Measurements from ENCODE around the gene LRTM1. TPM values are rescaled to one million over a fixed set of nuclear protein-coding genes. Genes with fewer than 3 reads are reported as not detected.

LRTM1 gene
- total and polyA plus RNA-seq, 2 donors (not counting 3 experiments of a cell fraction or from before 2014, with no cell fraction given), result not detected

- TF ChIP-seq CTCF (IDR thresholded peaks at IDR 0.05; ENCODE audit: extremely low read depth in 1 of 2, insufficient read depth in 1 of 2, low read depth in 1 of 2, low read length in 2 of 2), result no peak
- TF ChIP-seq MAX (IDR thresholded peaks at IDR 0.05; ENCODE audit: insufficient read depth, insufficient read length), result no peak
- TF ChIP-seq POLR2AphosphoS5 (IDR thresholded peaks at IDR 0.05; ENCODE audit: insufficient read depth, low read depth, low read length), result no peak
- TF ChIP-seq FOS (IDR thresholded peaks at IDR 0.05; ENCODE audit: borderline replicate concordance, insufficient read depth, low read length), result no peak
- no peak for TF ChIP-seq POLR2A (IDR thresholded peaks at IDR 0.05; ENCODE audit: low read depth, low read length)
- no peak for TF ChIP-seq GATA2 (IDR thresholded peaks at IDR 0.05; ENCODE audit: insufficient read depth, insufficient read length, low read depth, low read length)
- TF ChIP-seq MYC (IDR thresholded peaks at IDR 0.05; ENCODE audit: low read depth, low read length), result no peak
- TF ChIP-seq EZH2 (IDR thresholded peaks at IDR 0.05; ENCODE audit: borderline replicate concordance, low read depth, low read length, severe bottlenecking), result no peak
- TF ChIP-seq JUN (IDR thresholded peaks at IDR 0.05; ENCODE audit: borderline replicate concordance, insufficient read depth, insufficient read length, low read depth), result no peak
- Histone ChIP-seq H2AFZ (ENCODE audit: low read depth, low read length) (no peak overlapping the region), H3K27me3 (ENCODE audit: control insufficient read depth in 2 of 2, insufficient read depth in 2 of 2, low read length in 2 of 2) (no peaks in the 10 kb centered on the region), H3K9me3 (replicated peaks; ENCODE audit: control insufficient read depth, insufficient read depth, low read length) (no peaks in the 10 kb centered on the region), H3K4me1 (ENCODE audit: control insufficient read depth, extremely low read depth, insufficient read depth, low read length) (no peaks in the 10 kb centered on the region), H3K79me2 (ENCODE audit: control insufficient read depth, insufficient read depth, low read length) (no peaks in the 10 kb centered on the region), H3K9me1 (replicated peaks; ENCODE audit: control insufficient read depth, extremely low read depth, insufficient read depth, low read length) (no peaks in the 10 kb centered on the region), H3K9ac (replicated peaks; ENCODE audit: extremely low read depth, insufficient read depth, low read length) (no peak overlapping the region), H3K4me2 (ENCODE audit: insufficient read depth, low read length) (no peak overlapping the region), H3K36me3 (ENCODE audit: control insufficient read depth in 2 of 2, extremely low read depth in 1 of 2, insufficient read depth in 2 of 2, low read length in 2 of 2) (no peaks in the 10 kb centered on the region), H3K27ac (ENCODE audit: insufficient read depth, low read depth, low read length) (no peak overlapping the region), H3K4me3 (replicated peaks in 1 of 3; ENCODE audit: insufficient read depth in 1 of 3, low read depth in 1 of 3, low read length in 3 of 3) (no peak overlapping the region), H4K20me1 (replicated peaks; ENCODE audit: control insufficient read depth, extremely low read depth, insufficient read depth, low read length) (no peaks in the 10 kb centered on the region)
- dilution Hi-C loops (cut with MboI; ENCODE audit: extremely low pct_ligation_motif_present, low sequenced_read_pairs), result no loop called here
- BruUV-seq (replicated peaks), result no TSS peak
- POLR2A ChIA-PET, result no interaction called here
- FAIRE-seq (no peak), DNase-seq (ENCODE audit: low read depth, low spot score) (no peak)
- intact Hi-C loops (cut with micrococcal nuclease), result no loop called here
- CTCF ChIA-PET, result no interaction called here
These were observed 26.8 kb downstream of the LRTM1 start for GRCh38 chr3:54900838-54901591.
